Liver (tissue), 9 donors: ENCODE results near the gene UGGT2. TPM values are rescaled to one million over a fixed set of nuclear protein-coding genes. Genes with fewer than 3 reads are reported as not detected.

Experiments used
- DNase-seq: peaks from one replicate; pipeline ENCODE4 v3.0.0-alpha.2; 2017; ENCODE audit warnings: low spot score
- H3K27ac ChIP-seq, 2 donors: one replicate each; pipeline ENCODE4 v1.7.0; 2013; ENCODE audit warnings: inconsistent platforms in 2 of 2, low read length in 2 of 2, control low read depth in 1 of 2, low read depth in 1 of 2, mild to moderate bottlenecking in 1 of 2
- H3K27me3 ChIP-seq, 4 donors: one replicate each; pipeline versions ENCODE4 v1.6.1 to v1.7.0; 2013; ENCODE audit warnings: low read length in 3 of 4, inconsistent platforms in 1 of 4, mild to moderate bottlenecking in 1 of 4, moderate library complexity in 1 of 4; ENCODE audit not compliant: control insufficient read depth in 4 of 4, insufficient read depth in 4 of 4
- H3K36me3 ChIP-seq, 4 donors: one replicate each; pipeline versions ENCODE4 v1.6.1 to v1.7.0; 2013; ENCODE audit warnings: low read length in 3 of 4, mild to moderate bottlenecking in 3 of 4, low read depth in 1 of 4, moderate library complexity in 1 of 4; ENCODE audit not compliant: control insufficient read depth in 4 of 4, insufficient read depth in 3 of 4
- H3K4me1 ChIP-seq, 4 donors: one replicate each; pipeline versions ENCODE4 v1.6.1 to v1.7.0; 2013; ENCODE audit warnings: low read length in 3 of 4, mild to moderate bottlenecking in 3 of 4, moderate library complexity in 1 of 4; ENCODE audit not compliant: control insufficient read depth in 4 of 4, insufficient read depth in 4 of 4
- H3K4me3 ChIP-seq, 3 donors: one replicate each; pipeline versions ENCODE4 v1.6.1 to v1.7.0; 2013; ENCODE audit warnings: low read length in 3 of 3, control low read depth in 1 of 3, low read depth in 1 of 3, mild to moderate bottlenecking in 1 of 3
- H3K9ac ChIP-seq, 2 donors: one replicate each; pipeline ENCODE4 v1.7.0; 2013; ENCODE audit warnings: low read length in 2 of 2, mild to moderate bottlenecking in 2 of 2, moderate library complexity in 2 of 2, control low read depth in 1 of 2, low read depth in 1 of 2
- H3K9me3 ChIP-seq, 4 donors: one replicate each; pipeline versions ENCODE4 v1.6.1 to v1.7.0; 2013; ENCODE audit warnings: low read length in 3 of 4; ENCODE audit not compliant: control insufficient read depth in 4 of 4
- ATF3 ChIP-seq: IDR thresholded peaks from 2 replicates; pipeline ENCODE4 v1.6.1; 2016; ENCODE audit warnings: antibody characterized with exemption
- CTCF ChIP-seq: fragments of 150-350 bp; IDR thresholded peaks from 2 replicates; pipeline ENCODE4 v1.5.1; 2017; ENCODE audit warnings: improper control_type of control experiment, low read depth, low read length; ENCODE audit not compliant: missing input control
- EGR1 ChIP-seq, 2 donors: IDR thresholded peaks; 2 replicates each; pipeline ENCODE4 v1.6.1; 2016 to 2018; ENCODE audit warnings: antibody characterized with exemption in 2 of 2, low read depth in 2 of 2
- FOXA2 ChIP-seq: IDR thresholded peaks from 2 replicates; pipeline ENCODE4 v1.6.1; 2016; ENCODE audit warnings: antibody characterized with exemption
- GABPA ChIP-seq, 2 donors: IDR thresholded peaks in 1 of 2; conservative IDR thresholded peaks in 1 of 2; 2 replicates each; pipeline ENCODE4 v1.6.1; 2016; ENCODE audit warnings: antibody characterized with exemption in 2 of 2, mild to moderate bottlenecking in 1 of 2, moderate library complexity in 1 of 2
- HNF4A ChIP-seq, 2 donors: conservative IDR thresholded peaks; 2 replicates each; pipeline ENCODE4 v1.6.1; 2016; ENCODE audit warnings: antibody characterized with exemption in 2 of 2, mild to moderate bottlenecking in 2 of 2
- HNF4G ChIP-seq: IDR thresholded peaks from 2 replicates; pipeline ENCODE4 v1.6.1; 2016; ENCODE audit warnings: antibody characterized with exemption
- JUND ChIP-seq, 2 donors: IDR thresholded peaks; 2 replicates each; pipeline ENCODE4 v1.6.1; 2016; ENCODE audit warnings: antibody characterized with exemption in 2 of 2
- MAX ChIP-seq: IDR thresholded peaks from 2 replicates; pipeline ENCODE4 v1.6.1; 2016; ENCODE audit warnings: antibody characterized with exemption
- NR2F2 ChIP-seq: IDR thresholded peaks from 2 replicates; pipeline ENCODE4 v1.6.1; 2016; ENCODE audit warnings: antibody characterized with exemption
- RAD21 ChIP-seq, 2 donors: IDR thresholded peaks; 2 replicates each; pipeline ENCODE4 v1.6.1; 2016; ENCODE audit warnings: antibody characterized with exemption in 2 of 2, mild to moderate bottlenecking in 2 of 2
- REST ChIP-seq: IDR thresholded peaks from 2 replicates; pipeline ENCODE4 v1.6.1; 2016; ENCODE audit warnings: antibody characterized with exemption, mild to moderate bottlenecking
- RXRA ChIP-seq, 2 donors: IDR thresholded peaks; 2 replicates each; pipeline ENCODE4 v1.6.1; 2017 to 2018; ENCODE audit warnings: antibody characterized with exemption in 2 of 2, mild to moderate bottlenecking in 1 of 2
- SP1 ChIP-seq: IDR thresholded peaks from 2 replicates; pipeline ENCODE4 v1.6.1; 2018; ENCODE audit warnings: antibody characterized with exemption, mild to moderate bottlenecking
- TAF1 ChIP-seq: conservative IDR thresholded peaks from 2 replicates; pipeline ENCODE4 v1.6.1; 2016; ENCODE audit warnings: antibody characterized with exemption, mild to moderate bottlenecking
- YY1 ChIP-seq: IDR thresholded peaks from 2 replicates; pipeline ENCODE4 v1.6.1; 2016; ENCODE audit warnings: antibody characterized with exemption, mild to moderate bottlenecking
- ZBTB33 ChIP-seq: IDR thresholded peaks from 2 replicates; pipeline ENCODE4 v1.6.1; 2016; ENCODE audit warnings: antibody characterized with exemption
- WGBS: extraction: QIAGEN DNeasy Blood & Tissue Kit; methylation state at CpG from one replicate; pipeline ENCODE4 v1.1.7; 2013; 5-methylcytosine and 5-hydroxymethylcytosine counted together
- polyA plus RNA-seq, 2 donors: library from polyadenylated mRNA; stranded (reverse) in 1 of 2; unstranded in 1 of 2; fragments of 200-250 nt in 1 of 2; fragments of >200 nt in 1 of 2; fragmentation: Nextera tagmentation in 1 of 2; extraction: Ambion mirVana in 1 of 2; gene quantifications; one replicate each; pipeline versions ENCODE4 v1.2.1 to v1.2.3, GENCODE V29; 2013 to 2015
- total RNA-seq, 2 donors: library from RNA; depleted of rRNA; stranded (reverse); fragments of >200 nt; gene quantifications; one replicate each; pipeline ENCODE4 v1.2.3, GENCODE V29; 2014
- donor health status: healthy.
- donor health status: healthy.
- donor health status: healthy.
- donor health status: healthy.
- donor health status: healthy.

The UGGT2 gene
- total and polyA plus RNA-seq, 4 donors = 5.6 to 23.0 (median 13.2) TPM

GRCh38 chr13:95833126-95833525, 220.1 kb downstream of the UGGT2 start (continued):
- no peak for TF ChIP-seq HNF4A (conservative IDR thresholded peaks at IDR 0.05)

- no peak overlapping the region for H3K9ac ChIP-seq
- H3K27me3 ChIP-seq = no peaks in the 10 kb centered on the region
- no peaks in the 10 kb centered on the region for H3K9me3 ChIP-seq
- H3K4me3 ChIP-seq = no peak overlapping the region
- WGBS = 93% methylated on average over 5 of the region's 5 CpGs
- H3K4me1 ChIP-seq = no peaks in the 10 kb centered on the region
- TF ChIP-seq HNF4G (no peak), YY1 (no peak), MAX (no peak), JUND (IDR thresholded peaks at IDR 0.05) (no peak), SP1 (no peak), HNF4A (conservative IDR thresholded peaks at IDR 0.05) (no peak), NR2F2 (no peak), RAD21 (IDR thresholded peaks at IDR 0.05) (no peak), GABPA (IDR thresholded peaks at IDR 0.05 in 1 of 2, conservative IDR thresholded peaks at IDR 0.05 in 1 of 2) (no peak), FOXA2 (no peak), CTCF (no peak), EGR1 (IDR thresholded peaks at IDR 0.05; ENCODE audit: low read depth in 2 of 2) (no peak)
- no peak for DNase-seq
- peaks cover 0 to 8% (median 0%) of the 10 kb centered on the region in 4 donors for H3K36me3 ChIP-seq
- H3K27ac ChIP-seq = no peak overlapping the region
Measured at GRCh38 chr13:95822303-95822702, 230.9 kb downstream of the UGGT2 start.

- 97% methylated on average over 1 of the region's 1 CpG for WGBS
- Histone ChIP-seq H3K4me3 (no peak overlapping the region), H3K9me3 (peaks cover under 1 to 10% (median 4%) of the 10 kb centered on the region in 4 donors), H3K27me3 (no peaks in the 10 kb centered on the region), H3K27ac (no peak overlapping the region), H3K9ac (no peak overlapping the region), H3K36me3 (peaks cover 0 to under 1% (median 0%) of the 10 kb centered on the region in 4 donors), H3K4me1 (no peaks in the 10 kb centered on the region)
- TF ChIP-seq REST (no peak), RAD21 (IDR thresholded peaks at IDR 0.05) (no peak), ATF3 (no peak), HNF4A (conservative IDR thresholded peaks at IDR 0.05) (peak; percentile 77 to 85), HNF4G (peak; percentile 51), TAF1 (no peak), RXRA (IDR thresholded peaks at IDR 0.05) (no peak), ZBTB33 (no peak), YY1 (no peak), CTCF (no peak), NR2F2 (no peak), EGR1 (IDR thresholded peaks at IDR 0.05; ENCODE audit: low read depth in 2 of 2) (no peak)
- no peak for DNase-seq
Measured at GRCh38 chr13:95814495-95814894, 238.7 kb downstream of the UGGT2 start.
